Left lung (tissue), 10 donors: ENCODE data around the gene APOA4. TPM values are rescaled to one million over a fixed set of nuclear protein-coding genes. Genes with fewer than 3 reads are reported as not detected.

Source experiments
- ATAC-seq: fragments of 200-7000 bp; cut with Tn5 transposase; one replicate; pipeline ENCODE4 v1.9.1; 2020; ENCODE audit warnings: moderate library complexity
- DNase-seq, 4 donors: peaks; one replicate each; pipeline ENCODE4 v3.0.0-alpha.2; 2013 to 2020
- H3K27ac ChIP-seq, 2 donors: fragments of 200-600 bp; sonication (generic) in 1 of 2; one replicate each; pipeline versions ENCODE4 v1.5.0 to v1.8.0; 2020 to 2021
- H3K27me3 ChIP-seq, 2 donors: fragments of 200-600 bp; sonication (generic) in 1 of 2; one replicate each; pipeline versions ENCODE4 v1.5.0 to v1.8.0; 2020 to 2021
- H3K36me3 ChIP-seq, 2 donors: fragments of 200-600 bp; sonication (generic) in 1 of 2; one replicate each; pipeline versions ENCODE4 v1.5.0 to v1.8.0; 2020 to 2021
- H3K4me1 ChIP-seq, 2 donors: fragments of 200-600 bp; one replicate each; pipeline ENCODE4 v1.8.0; 2021
- H3K4me3 ChIP-seq, 2 donors: fragments of 200-600 bp; sonication (generic) in 1 of 2; one replicate each; pipeline versions ENCODE4 v1.5.0 to v1.8.0; 2020 to 2021; ENCODE audit warnings: mild to moderate bottlenecking in 1 of 2
- H3K9me3 ChIP-seq, 2 donors: fragments of 200-600 bp; sonication (generic) in 1 of 2; one replicate each; pipeline versions ENCODE4 v1.5.0 to v1.8.0; 2020 to 2021
- intact Hi-C, 2 donors: fragments of 100-400 bp; cut with DNase I; formaldehyde crosslinking; loops; one replicate each; pipeline versions ENCODE4 v1.11.2 to v1.14.2; 2022
- polyA plus RNA-seq, 6 donors: library from polyadenylated mRNA; unstranded; fragments of 120-200 nt; gene quantifications; one replicate each; pipeline ENCODE4 v1.2.1, GENCODE V29; 2013; ENCODE audit not compliant: insufficient read length in 6 of 6
- total RNA-seq, 2 donors: library from RNA; stranded (reverse); fragmentation: NEBNext Ultra II Directional; extraction: Animal tissue kit (Norgen Biotek cat#: 25700); gene quantifications; one replicate each; pipeline ENCODE4 v1.2.1, GENCODE V29; 2021
- TF ChIP-seq, protein P1 (sequence below), 2 donors: fragments of 200-600 bp; sonication (generic) in 1 of 2; IDR thresholded peaks; one replicate each; pipeline versions ENCODE4 v1.5.0 to v1.8.0; 2021; ENCODE audit warnings: antibody characterized with exemption in 2 of 2
- donor health status: DM: no; HTN: yes; CAD: no.
- donor health status: DM: no; HTN: no; CAD: no.

APOA4 gene
- total and polyA plus RNA-seq, 8 donors: not detected

GRCh38 chr11:116868066-116868465 is 45.0 kb upstream of the APOA4 start:
- H3K9me3 ChIP-seq: no peaks in the 10 kb centered on the region
- TF ChIP-seq, protein P1, sequence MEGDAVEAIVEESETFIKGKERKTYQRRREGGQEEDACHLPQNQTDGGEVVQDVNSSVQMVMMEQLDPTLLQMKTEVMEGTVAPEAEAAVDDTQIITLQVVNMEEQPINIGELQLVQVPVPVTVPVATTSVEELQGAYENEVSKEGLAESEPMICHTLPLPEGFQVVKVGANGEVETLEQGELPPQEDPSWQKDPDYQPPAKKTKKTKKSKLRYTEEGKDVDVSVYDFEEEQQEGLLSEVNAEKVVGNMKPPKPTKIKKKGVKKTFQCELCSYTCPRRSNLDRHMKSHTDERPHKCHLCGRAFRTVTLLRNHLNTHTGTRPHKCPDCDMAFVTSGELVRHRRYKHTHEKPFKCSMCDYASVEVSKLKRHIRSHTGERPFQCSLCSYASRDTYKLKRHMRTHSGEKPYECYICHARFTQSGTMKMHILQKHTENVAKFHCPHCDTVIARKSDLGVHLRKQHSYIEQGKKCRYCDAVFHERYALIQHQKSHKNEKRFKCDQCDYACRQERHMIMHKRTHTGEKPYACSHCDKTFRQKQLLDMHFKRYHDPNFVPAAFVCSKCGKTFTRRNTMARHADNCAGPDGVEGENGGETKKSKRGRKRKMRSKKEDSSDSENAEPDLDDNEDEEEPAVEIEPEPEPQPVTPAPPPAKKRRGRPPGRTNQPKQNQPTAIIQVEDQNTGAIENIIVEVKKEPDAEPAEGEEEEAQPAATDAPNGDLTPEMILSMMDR (IDR thresholded peaks at IDR 0.05): no peak
- peaks cover 4 to 99% of the 10 kb centered on the region in 2 donors for H3K36me3 ChIP-seq
- H3K4me3 ChIP-seq: no peak overlapping the region
- no peak for DNase-seq
- intact Hi-C loops: no loop called here
- no peak for ATAC-seq
- peaks cover 0 to 11% of the 10 kb centered on the region in 2 donors for H3K4me1 ChIP-seq
- no peaks in the 10 kb centered on the region for H3K27me3 ChIP-seq
- no peak overlapping the region for H3K27ac ChIP-seq

DNA sequence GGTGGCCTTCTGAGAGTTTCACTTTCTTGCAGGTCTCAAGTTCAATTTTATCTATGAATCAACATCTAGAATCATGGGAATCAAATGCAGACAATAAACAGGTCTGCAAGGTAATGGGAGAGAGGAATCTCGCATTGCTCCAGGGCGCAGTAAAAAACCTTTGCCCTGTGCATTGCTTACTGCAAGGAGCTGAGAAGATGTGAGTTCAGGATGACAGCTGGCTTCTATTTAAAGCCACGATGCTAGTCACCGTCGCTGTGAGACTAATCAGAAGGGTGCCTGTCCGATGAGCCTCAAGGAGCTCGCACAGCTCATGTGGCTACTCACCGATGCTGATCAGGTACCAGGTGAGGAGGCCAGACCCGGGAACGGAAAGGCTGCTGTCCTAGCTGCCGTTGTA is 44.5 kb upstream of the APOA4 start:
- intact Hi-C loops: no loop called here
- DNase-seq: no peak
- Histone ChIP-seq H3K27ac (no peak overlapping the region), H3K4me1 (peaks cover 0 to 11% of the 10 kb centered on the region in 2 donors), H3K36me3 (peaks cover 4 to 99% of the 10 kb centered on the region in 2 donors), H3K9me3 (no peaks in the 10 kb centered on the region), H3K4me3 (no peak overlapping the region), H3K27me3 (no peaks in the 10 kb centered on the region)
- TF ChIP-seq, protein P1 (IDR thresholded peaks at IDR 0.05): no peak
- ATAC-seq: no peak

GRCh38 chr11:116866804-116867455 is 43.8 kb upstream of the APOA4 start:
- DNase-seq (no peak), ATAC-seq (no peak)
- Histone ChIP-seq H3K27ac (no peak overlapping the region), H3K27me3 (no peaks in the 10 kb centered on the region), H3K4me3 (no peak overlapping the region), H3K9me3 (no peaks in the 10 kb centered on the region), H3K4me1 (peaks cover 0 to 11% of the 10 kb centered on the region in 2 donors), H3K36me3 (peaks cover 4 to 99% of the 10 kb centered on the region in 2 donors)
- intact Hi-C loops: no loop called here
- TF ChIP-seq, protein P1 (IDR thresholded peaks at IDR 0.05): no peak

DNA sequence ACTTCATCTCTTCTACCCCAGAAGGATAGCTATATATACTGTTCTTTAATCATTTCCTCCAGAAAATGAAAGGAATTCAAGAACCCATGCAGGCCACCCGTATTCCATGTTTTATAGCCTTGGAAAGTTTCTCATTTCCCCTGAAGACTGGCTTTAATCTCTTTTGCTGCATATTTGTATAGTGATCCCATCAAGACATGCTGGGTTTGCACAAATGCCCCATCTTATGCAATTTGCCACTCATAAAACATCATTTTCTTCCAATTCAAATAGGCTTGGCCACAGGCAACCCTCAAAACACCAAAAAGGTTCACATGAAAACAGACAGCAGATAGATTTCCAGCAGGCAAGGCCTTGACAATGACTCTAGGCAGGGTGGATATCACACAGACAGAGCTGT is 42.6 kb upstream of the APOA4 start:
- ATAC-seq (no peak), DNase-seq (no peak)
- no peaks in the 10 kb centered on the region for H3K9me3 ChIP-seq
- peaks cover 4 to 99% of the 10 kb centered on the region in 2 donors for H3K36me3 ChIP-seq
- H3K27ac ChIP-seq: no peak overlapping the region
- H3K4me1 ChIP-seq: peaks cover 0 to under 1% of the 10 kb centered on the region in 2 donors
- intact Hi-C loops: no loop called here
- no peaks in the 10 kb centered on the region for H3K27me3 ChIP-seq
- TF ChIP-seq, protein P1 (IDR thresholded peaks at IDR 0.05): no peak
- no peak overlapping the region for H3K4me3 ChIP-seq

GRCh38 chr11:116864531-116864930 is 41.4 kb upstream of the APOA4 start:
- Histone ChIP-seq H3K27ac (no peak overlapping the region), H3K36me3 (peaks cover 4 to 99% of the 10 kb centered on the region in 2 donors), H3K9me3 (no peaks in the 10 kb centered on the region), H3K4me3 (no peak overlapping the region), H3K4me1 (no peaks in the 10 kb centered on the region), H3K27me3 (no peaks in the 10 kb centered on the region)
- ATAC-seq (no peak), DNase-seq (no peak)
- TF ChIP-seq, protein P1 (IDR thresholded peaks at IDR 0.05): no peak
- intact Hi-C loops: no loop called here
